Stimulated activated CD8-positive, alpha-beta memory T cell treated with anti-CD3 and anti-CD28 coated beads, Interleukin-12 subunit alpha, Interleukin-12 subunit beta, amount 100 ng/mL, for 24 hours (primary cell): ENCODE data around the gene TYROBP.
"Not testable (repeated sequence)": the region's sequence is repeated elsewhere in the genome, so short reads cannot be mapped to it uniquely, and the experiment has no call there.

Experiments
- DNase-seq: peaks from one replicate; pipeline ENCODE4 v3.0.0-alpha.2; 2020; ENCODE audit errors: extremely low read depth

The TYROBP gene

DNA sequence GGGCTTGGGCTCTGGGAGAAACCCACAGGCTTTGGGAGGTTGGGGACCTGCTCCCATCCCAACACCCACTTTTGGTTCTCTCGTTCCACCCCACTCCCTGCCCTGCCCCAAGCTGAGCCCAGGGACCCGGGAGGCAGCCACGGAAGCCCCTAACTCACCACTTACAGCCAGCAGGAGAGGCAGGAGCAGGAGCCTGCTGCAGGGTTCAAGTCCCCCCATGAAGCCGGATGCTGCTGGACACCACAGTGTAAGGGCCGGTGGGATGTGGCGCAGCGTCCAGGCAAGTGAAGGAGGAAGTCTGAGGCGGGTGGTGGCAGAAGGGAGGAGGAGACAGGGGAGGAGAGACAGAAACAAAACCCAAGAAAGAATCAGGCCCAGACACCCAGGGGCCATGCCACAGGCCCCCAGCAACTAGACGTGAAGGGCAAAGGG, at the start of gene TYROBP:
TSS of gene TYROBP (minus strand) at position 286 of the 432 bp plus-strand sequence. CDS start at position 219, 67 bp downstream.
- no peak for DNase-seq

- DNase-seq, result not testable (repeated sequence)
Measured at GRCh38 chr19:35957411-35957810, 49.3 kb upstream of the TYROBP start.

DNA sequence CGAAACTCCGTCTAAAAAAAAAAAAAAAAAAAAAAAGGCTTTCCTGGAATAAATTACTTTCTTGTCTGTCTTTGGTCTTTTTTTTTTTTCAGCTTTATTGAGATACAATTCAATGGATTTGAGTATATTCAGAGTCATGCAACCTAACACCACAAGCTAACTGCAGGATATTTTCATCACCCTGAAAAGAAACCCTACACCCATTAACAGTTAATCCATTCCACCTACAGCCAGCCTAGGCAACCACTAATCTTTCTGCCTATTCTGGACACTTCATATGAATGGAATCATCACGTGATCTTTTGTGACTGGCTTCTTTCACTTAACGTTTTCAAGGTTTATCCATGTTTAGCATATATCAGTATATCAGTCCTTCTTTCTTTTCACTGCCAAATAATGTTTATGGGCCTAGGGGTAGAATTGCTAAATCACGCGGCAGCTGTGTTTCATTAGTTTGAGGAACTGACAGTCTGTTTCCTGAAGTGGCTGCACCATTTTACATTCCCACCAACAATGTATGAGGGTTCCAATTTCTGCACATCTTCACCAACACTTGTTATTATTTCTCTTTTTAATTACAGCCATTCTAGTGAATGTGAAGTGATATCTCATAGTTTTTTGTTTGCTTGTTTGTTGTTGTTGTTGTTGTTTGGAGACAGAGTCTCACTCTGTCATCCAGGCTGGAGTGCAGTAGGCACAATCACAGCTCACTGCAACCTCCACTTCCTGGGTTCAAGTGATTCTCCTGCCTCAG, 48.0 kb upstream of the TYROBP start:
- DNase-seq, result no peak

- no peak for DNase-seq
Measured at GRCh38 chr19:35949131-35949530, 41.0 kb upstream of the TYROBP start.

DNA sequence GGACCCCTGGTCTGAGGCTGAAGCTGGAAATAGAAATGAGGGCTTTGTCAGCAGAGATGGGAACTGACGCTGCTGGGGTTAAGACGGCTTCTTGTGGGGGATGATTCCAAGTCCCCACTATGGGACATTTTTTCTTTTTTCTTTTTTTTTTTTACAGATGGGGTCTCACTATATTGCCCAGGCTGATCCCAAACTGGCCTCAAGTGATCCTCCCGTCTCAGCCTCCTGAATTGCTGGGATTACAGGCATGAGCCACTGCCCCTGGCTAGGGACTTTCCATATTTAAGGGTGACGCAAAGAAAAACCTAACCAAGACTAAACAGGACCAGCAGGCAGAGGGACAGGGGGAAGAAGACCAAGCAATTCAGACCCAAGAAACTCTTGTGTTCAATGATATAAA, 38.1 kb upstream of the TYROBP start:
- DNase-seq, result no peak

DNA sequence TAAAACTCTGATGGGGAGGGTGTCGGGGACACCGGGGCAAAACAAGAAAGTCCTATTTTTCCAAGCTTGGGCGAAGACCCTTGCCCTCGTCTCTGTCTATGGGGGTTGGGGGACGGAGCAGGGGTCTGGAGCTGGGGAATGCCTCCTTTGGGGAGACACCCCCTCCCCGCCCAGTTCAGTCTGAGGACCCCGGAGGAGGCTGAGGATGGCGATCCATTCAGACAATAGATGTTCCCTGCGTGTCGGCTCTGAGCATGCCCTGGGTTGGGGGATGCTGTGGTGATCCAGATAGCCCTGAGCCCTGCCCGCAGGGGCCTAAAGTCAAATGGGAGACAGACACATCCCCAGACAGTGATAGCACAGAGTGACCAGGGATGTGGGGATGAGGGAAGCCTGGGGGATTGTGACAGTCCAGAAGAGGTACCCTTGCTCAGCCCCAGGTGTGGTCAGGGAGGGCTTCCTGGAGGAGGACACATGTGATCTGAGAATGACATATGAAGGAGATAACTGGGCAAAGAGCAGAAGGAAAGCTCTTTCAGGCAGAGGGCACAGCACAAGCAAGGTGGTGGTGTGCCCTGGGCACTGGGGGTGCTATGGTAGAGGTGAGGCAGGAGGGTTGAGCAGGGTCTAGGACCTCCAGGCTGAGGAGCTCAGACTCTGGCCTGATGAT, 37.2 kb upstream of the TYROBP start:
- no peak for DNase-seq

DNA sequence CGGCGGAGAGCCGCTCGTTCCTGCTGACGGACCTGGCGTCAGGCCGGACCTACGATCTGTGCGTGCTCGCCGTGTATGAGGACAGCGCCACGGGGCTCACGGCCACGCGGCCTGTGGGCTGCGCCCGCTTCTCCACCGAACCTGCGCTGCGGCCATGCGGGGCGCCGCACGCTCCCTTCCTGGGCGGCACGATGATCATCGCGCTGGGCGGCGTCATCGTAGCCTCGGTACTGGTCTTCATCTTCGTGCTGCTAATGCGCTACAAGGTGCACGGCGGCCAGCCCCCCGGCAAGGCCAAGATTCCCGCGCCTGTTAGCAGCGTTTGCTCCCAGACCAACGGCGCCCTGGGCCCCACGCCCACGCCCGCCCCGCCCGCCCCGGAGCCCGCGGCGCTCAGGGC, 36.5 kb upstream of the TYROBP start:
- DNase-seq, result no peak

- DNase-seq, result no peak
Measured at GRCh38 chr19:35943321-35944301, 35.5 kb upstream of the TYROBP start.

- no peak for DNase-seq
Measured at GRCh38 chr19:35942235-35942634, 34.1 kb upstream of the TYROBP start.

GRCh38 chr19:35940839-35941238, 32.7 kb upstream of the TYROBP start:
- no peak for DNase-seq

DNA sequence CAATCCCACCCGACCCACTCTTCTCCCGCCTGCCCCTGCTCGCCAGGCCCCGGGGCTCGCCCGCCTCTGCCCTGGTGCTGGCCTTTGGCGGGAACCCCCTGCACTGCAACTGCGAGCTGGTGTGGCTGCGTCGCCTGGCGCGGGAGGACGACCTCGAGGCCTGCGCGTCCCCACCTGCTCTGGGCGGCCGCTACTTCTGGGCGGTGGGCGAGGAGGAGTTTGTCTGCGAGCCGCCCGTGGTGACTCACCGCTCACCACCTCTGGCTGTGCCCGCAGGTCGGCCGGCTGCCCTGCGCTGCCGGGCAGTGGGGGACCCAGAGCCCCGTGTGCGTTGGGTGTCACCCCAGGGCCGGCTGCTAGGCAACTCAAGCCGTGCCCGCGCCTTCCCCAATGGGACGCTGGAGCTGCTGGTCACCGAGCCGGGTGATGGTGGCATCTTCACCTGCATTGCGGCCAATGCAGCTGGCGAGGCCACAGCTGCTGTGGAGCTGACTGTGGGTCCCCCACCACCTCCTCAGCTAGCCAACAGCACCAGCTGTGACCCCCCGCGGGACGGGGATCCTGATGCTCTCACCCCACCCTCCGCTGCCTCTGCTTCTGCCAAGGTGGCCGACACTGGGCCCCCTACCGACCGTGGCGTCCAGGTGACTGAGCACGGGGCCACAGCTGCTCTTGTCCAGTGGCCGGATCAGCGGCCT, 32.1 kb upstream of the TYROBP start:
- no peak for DNase-seq

DNA sequence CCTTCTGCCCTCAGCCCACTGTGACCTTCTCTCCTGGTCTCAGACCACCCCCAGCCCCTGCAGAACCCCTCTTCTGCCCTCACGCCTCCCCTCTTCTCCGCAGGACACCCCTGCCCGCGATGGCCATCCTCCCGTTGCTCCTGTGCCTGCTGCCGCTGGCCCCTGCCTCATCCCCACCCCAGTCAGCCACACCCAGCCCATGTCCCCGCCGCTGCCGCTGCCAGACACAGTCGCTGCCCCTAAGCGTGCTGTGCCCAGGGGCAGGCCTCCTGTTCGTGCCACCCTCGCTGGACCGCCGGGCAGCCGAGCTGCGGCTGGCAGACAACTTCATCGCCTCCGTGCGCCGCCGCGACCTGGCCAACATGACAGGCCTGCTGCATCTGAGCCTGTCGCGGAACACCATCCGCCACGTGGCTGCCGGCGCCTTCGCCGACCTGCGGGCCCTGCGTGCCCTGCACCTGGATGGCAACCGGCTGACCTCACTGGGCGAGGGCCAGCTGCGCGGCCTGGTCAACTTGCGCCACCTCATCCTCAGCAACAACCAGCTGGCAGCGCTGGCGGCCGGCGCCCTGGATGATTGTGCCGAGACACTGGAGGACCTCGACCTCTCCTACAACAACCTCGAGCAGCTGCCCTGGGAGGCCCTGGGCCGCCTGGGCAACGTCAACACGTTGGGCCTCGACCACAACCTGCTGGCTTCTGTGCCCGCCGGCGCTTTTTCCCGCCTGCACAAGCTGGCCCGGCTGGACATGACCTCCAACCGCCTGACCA, 31.4 kb upstream of the TYROBP start:
- no peak for DNase-seq

- DNase-seq, result no peak
Measured at GRCh38 chr19:35938282-35939224, 30.5 kb upstream of the TYROBP start.

- DNase-seq, result no peak
Measured at GRCh38 chr19:35937345-35938281, 29.5 kb upstream of the TYROBP start.

DNA sequence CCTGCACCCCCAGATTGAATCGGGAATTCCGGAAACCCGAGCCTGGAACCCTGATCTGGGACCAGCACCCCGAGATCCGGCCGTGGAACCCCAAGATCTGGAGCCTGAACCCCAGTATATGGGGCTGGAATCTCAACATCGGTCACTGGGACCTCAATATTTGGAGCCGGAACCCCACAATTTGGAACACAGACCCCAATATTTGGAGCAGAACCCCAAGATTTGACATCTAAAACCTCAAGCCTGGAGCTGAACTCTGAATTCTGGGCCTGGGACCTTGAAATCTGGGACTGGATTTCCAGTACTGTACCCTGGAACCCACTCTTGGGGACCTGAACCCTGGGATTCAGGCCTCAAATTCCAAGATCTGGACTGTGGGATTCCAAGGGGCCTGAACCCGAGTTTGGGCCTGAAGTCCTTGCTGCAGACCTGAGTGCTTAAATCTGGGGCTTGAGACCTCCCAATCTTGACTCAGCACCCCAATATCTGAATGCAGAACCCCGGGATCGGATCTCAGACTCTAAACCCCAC, 28.7 kb upstream of the TYROBP start:
- no peak for DNase-seq

GRCh38 chr19:35935911-35936737, 28.0 kb upstream of the TYROBP start, which contains the start of gene LRFN3:
LRFN3 (plus strand) TSS chr19:35936374; CDS start chr19:35939426, 3,052 bp downstream.
- DNase-seq, result no peak

- no peak for DNase-seq
Measured at GRCh38 chr19:35932291-35932936, 24.3 kb upstream of the TYROBP start.
